Hippocampal formation (tissue), 2 donors: ENCODE data around the gene SAP30BP.
"Not testable (repeated sequence)": the region's sequence is repeated elsewhere in the genome, so short reads cannot be mapped to it uniquely, and the experiment has no call there.

Experiments used
- DNase-seq, 2 donors: peaks; one replicate each; lab custom pipeline; 2025; lab: John Stamatoyannopoulos, UW

Gene SAP30BP

DNA sequence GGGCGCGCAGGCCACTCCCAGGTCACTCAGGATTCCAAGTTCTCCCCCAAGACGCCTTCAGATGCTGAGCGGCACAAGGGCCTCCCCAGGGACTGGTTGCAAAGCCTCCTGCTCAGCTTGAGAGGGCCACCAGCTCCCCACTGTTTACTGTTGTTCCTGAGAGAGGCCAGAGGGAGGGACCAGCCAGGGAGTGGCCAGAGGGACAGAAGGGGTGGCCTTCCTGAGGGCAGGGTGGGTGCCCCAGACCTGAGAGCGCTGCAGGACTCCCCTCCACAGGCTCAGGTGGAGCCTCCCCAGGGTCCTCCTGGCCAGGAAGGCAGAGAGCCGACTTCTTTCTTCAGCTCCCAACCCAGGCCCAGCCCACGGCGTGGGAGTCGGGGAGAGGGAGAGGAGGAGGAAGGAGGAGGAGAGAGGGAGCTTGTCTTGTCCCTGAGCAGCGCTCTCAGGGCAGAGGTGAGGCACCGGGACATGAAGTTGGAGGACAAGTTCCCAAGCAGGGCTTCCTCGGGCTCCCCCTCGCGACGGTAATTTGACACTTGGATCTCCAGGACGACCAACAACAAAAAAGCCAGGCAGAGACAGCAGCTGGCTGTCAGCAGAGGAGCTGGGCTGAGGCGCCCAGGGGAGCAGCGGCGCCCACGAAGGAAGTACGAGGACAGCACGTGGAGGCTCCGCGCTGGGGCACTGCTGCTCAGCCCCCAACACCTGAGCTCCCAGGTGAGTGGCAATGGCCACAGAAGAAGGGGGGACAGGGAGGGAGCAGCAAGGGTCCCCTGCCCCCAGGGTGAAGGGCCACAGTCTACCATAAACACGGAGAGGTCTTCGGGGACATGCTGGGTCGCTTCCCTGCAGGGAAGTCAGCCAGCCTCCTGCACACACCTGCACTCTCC is 33.4 kb upstream of the SAP30BP start:
- peak; percentile 67 to 78 for DNase-seq

DNA sequence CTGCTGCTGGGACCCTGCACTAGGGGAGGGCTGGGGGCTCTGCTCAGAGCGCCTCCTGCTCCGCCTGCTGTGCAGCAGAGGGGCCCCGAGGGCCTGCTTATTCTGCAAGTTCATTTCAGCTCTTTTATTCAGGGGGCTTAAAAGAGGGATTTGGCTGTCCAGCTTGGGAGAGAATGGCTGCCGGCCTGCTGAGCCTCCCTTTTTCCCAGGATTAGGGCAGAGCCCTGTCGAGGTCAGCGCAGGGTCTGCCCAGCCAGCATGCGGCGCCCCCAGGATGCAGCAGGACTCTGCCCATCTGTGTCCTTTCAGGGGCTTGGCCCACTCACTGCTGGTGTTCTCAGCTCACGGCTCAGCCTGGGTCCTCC is 32.8 kb upstream of the SAP30BP start:
- DNase-seq = no peak

DNA sequence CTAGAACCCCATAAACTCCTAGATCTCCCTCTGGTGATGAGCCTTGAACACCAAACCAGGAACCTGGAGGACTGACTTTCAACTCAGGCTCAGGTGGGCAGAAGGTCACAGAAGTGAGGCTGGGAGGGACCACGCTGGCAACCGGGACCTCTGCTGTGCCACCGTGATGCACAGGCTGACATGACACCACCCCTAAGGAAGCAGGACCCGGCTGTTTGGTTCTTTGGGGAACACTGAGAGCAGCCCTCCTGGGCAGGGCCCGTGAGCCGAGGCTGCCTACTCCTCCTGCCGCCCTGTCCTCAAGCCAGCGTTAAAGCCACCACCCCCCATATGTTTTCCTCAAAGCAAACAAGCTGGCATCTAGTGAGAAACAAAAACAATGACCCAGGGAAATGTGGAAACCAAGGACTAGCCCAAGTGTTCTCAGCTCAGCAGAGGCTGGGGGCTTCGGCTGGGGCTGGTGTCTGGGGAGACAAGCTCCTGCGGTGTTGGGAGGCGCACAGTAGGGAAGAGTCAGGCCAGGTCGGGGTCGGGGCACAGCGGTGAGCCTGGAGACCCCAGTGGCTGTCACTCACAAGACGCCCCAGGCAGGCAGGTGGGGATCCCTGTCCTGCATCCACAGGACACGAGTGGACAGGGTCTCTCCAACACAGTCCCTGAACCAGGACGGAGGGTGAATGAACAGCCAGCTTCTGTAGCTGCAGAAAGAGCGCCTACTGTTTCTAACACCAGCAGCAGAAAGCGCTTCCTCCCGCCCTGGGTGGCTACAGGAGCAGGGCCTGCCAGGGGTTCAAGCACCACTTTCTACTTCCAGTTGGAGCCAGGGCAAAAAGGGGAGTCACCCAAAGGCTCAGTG is 32.2 kb upstream of the SAP30BP start:
- DNase-seq = no peak

DNA sequence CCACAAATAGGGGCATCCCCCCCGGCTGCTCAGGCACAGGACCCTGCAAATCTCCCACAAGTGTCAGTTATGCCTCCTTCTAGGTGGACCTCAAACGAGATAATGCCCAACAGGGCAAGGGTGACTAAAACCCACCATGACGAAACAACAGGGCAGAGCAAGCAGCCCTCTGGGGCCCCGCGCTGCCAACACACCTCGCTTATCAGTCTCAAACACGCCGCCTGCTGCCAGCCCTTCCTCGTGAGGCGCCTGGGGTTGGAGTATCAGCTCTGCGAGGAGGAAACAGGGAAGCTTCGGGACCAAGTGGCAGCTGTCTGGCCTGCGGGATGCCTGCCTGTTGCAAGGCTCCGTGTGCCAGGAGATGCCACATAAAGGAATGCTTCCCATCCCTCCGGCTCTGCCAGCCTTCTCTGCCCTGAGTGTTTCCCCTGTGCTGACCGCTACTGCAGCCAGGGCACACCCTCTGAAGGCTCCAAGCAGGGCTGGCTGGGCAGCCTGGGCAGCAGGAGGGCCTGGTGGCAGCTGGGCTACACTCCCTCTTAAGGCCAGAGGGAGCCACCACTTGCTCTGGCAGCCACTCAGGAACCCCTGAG is 31.4 kb upstream of the SAP30BP start:
- DNase-seq = peak; percentile 35 to 42

DNA sequence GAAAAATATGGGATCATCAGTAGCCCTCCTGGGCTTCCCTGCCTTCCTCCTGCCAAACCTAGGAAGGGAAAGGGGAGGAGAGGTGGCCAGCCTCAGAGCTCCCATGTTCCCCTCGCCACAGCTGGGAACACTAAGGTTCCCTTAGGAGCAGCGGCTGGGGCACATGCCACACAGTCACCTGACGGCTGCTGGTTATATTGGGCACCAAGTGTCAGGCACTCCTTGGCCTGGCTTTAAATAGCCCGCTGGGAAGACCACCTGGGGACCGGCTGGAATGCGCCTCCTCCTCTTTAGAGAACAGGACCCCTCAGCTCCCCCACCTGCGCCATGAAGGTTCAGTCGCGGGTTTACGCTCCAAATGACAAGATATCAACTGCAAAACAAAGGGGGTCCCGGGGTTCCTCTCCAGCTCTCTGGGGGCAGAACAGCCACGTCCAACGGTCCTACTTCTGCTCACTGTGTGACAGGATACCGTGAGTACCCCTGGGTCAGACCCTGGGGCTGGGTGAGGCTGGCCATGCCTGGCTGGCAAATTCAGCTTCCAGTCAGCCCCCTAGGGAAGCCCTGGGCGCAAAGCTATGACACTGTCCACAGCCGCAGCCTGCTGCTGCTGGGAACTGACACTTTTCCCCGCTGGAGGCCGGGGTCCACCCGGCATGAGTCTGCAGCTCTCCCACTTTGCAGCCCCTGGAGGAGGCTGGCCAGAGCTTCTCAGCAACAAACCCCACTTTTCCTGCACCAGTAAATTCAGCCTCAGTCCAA is 30.6 kb upstream of the SAP30BP start:
- DNase-seq = no peak

DNA sequence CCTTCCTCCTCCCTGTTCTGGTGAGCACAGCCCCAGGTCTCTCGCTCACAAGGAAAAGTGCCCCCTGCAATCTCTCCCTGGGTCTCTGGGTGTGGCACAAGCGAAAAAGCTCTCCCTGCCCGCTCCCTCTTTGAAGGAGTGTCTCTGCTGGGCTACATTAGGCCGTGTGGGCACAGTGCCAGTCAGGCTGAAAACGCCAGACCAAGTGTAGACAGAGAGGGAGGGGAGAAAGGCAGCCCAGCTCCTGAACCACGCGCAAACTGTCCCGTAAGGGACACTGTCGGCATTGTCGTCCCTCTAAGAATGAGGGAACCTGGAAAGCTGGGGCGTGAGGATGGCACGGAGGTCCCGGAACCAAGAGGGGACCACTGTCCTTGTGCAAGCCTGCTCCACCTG is 30.0 kb upstream of the SAP30BP start:
- peak in 1 of 2 donors; percentile 23 for DNase-seq

DNA sequence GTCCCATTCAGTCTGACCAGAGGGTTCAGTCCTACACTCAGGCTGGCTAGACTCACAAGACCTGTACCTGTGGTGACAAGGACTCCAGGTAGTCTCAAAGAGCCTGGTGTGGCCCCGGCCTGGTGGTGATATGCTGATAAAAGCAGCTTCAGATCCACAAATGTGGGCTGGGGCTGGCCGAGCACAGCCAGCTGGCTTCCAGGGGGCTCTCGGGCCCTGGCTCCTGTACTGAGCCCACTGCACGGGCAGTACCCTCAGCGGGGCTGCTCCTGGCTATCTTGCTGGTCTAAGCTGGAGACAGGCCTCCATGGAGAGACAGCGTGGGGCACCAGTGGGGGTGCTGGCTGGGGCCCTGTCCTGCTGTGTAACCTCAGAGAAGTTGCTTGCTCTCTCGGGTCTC is 29.6 kb upstream of the SAP30BP start:
- DNase-seq = no peak

DNA sequence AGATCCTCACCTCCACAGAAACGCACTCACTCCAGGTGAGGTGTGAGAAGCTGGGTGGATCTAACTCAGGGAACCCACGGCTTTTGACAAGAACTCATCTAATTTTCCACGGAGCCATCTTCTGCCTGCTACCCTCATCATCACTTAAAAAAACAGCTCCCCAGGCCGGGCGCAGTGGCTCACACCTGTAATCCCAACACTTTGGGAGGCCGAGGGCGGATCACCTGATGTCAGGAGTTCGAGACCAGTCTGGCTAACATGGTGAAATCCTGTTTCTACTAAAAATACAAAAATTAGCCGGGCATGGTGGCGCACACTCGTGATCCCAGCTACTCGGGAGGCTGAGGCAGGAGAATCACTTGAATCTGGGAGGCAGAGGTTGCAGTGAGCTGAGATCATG is 29.1 kb upstream of the SAP30BP start:
- not testable (repeated sequence) for DNase-seq

DNA sequence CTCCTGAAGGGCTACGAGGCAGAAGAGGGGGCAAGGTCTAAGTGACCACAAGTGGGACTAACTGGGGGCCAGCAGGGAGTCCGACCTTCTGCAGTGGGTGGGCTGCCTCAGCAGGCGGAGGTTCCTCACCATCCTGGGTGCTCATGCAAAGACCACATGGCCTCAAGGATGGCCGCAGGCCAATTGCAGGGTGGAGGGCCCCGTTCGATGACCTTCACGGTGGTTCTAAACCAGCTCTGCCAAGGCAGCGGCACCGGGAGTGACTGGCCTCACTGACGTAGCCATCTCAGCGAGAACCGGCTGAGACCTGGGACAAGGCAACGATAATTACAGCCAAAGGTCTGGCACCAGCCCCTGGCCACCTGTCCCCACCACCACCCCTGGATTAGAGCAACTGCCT is 28.2 kb upstream of the SAP30BP start:
- DNase-seq = no peak

DNA sequence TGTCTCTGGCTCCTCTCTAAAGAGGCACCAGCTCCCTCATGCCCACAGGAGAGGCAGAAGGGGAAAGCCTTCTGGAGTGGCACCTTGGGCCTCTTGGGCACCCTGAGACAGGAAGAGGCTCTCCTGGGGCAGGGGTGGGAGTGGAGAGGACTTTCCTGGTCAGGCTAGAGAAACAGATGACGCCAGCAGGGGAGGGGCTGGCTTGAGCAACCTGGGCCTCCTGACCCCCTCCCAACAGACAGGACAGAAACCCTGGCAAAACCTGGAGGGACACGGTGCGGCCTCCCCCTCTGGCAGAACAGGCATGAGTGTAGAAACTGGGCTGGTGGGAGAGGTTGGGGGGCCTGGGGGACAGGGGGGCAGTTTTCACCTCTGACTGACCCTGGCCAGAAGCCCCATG is 27.8 kb upstream of the SAP30BP start:
- no peak for DNase-seq

DNA sequence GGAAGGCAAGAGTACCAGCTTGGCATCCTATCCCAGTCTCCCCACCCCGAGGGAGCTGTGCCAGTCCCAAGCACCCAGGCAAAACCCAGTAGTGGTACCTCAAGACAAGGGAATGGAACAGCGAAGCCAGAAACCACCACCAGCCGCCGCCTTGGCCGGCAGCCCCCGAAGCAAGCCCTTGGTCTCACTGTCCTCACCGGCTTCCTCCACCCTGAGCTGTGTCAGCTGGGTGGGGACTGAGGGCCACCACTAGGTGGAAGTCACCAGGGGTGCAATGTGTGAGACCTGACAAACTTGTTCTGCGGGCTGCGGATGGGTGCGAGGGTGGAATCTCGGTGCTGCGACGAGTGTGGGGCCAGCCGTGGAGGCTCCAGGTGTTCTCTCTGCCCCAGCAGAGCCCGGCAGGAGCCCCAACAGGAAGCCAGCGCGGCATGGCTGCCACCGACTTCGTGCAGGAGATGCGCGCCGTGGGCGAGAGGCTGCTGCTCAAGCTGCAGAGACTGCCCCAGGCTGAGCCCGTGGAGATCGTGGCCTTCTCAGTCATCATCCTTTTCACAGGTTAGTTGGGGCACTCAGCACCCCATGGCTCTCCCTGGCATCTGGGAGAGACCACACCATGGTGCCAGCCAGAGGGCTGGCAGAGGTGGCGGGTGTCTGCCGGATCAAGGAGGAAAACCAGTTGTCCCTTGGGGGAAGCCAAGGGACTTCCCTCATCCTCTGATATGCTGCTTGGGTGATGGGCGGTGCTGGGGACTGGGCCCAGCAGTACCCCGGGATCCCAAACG is 27.2 kb upstream of the SAP30BP start:
- no peak for DNase-seq

DNA sequence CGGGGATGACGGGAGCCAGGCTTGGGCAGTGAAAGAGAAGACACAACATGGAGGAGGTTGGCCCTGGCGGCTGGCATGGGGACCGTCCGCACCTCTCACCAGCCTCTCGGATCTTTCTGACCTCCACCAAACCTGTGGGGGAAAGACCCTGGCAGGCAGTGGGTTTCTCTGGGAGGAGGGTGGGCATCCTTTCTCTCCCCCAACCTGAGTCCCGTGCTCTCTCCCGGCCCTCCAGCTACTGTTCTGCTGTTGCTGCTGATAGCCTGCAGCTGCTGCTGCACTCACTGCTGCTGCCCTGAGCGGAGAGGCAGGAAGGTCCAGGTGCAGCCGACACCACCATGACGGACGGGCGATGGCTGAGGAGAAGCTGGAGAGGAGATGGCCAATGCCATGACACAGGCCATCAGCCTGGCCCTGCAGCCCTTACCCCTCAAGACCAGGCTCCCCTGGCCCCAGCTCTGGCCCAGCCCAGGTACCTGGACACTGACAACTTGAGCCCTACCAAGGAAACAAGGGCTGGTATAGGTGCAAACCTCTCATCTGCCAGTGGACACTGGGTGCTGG is 26.5 kb upstream of the SAP30BP start:
- DNase-seq = no peak

DNA sequence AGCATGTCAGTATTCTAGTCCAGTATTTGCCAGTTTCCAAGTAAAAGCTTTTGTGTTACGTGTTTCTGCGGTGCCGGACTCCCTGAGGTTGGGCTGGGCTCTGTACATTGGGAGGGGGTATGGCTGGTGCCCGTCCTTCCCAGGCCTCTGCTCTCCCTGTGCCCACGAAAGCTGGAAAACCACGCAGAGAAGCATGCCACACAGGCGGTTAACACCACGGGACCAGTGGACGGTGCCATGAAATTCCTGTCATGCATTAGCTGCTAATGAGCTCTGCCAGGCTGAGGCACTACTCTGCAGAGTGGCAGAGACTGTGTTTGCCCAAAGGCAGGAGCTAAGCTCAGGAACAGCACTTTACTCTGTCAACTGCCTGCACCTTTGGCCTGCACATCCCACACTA is 25.8 kb upstream of the SAP30BP start:
- DNase-seq = peak in 1 of 2 donors; percentile 19

DNA sequence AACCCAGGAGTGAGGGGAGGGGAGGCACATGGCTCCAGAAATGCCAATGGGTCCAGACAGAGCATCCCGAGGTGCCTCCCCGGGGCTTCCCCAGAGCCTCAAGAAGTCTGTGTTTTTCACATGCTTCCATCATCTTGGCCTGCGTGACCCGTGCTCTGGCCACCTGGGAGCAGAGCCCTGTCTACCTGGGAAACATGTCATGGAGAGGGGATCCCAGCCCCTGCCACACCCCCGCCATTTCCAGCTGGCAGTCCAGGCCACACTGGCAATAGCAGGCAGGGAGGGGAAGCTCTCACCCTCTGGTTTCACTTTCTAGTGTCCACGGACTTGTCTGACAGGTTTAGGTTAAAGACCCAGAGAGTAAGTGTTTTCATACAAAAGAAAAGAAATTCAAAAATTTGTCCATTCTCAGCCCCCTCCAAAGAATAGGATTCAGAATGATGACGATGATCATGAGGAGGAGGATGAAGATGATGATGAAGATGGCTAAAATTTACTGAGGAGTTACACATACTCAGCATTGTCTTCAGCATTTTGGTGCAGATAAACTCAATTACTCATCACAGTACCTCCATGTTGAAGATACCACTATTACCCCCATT is 24.9 kb upstream of the SAP30BP start:
- no peak for DNase-seq

DNA sequence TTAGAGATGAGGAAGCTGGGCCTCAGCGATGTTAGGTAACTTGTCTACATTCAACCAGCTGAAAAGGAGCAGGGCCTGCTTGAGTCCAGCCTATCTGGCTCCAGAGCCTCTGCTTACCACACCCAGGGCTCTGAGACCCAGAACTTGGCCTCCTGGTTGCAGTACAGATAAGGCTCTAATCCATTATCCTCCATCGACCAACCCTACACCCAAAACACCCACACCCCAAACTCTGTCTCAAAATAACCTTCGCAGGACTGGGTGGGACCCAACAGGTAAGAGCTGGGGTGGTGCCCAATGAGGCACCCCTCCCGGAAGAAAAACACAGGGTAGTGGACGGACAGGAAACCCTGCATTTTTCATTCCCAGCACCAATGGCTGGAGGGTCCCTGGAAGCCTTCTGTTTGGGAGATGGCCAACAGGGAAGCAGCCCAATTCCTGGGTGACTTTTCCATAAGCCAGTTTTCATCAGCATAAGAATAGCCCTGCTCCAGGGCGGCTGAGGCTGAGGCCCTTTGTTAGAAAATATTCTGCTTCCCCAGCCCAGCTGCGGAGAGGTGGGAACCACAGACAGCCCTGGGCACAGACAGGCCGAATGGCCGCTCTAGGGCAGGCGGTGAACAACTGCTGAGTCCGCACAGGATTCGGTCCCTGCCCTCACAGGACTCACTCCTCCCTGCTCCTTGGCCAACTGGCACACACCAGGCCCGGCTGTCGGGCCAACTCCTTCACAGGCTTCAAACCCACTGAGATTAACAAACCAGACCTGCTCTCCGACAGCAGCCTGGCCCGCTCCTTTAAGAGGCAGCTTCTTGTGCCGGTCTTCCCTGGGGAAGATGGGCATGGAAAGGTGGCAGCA is 24.1 kb upstream of the SAP30BP start:
- DNase-seq = no peak

DNA sequence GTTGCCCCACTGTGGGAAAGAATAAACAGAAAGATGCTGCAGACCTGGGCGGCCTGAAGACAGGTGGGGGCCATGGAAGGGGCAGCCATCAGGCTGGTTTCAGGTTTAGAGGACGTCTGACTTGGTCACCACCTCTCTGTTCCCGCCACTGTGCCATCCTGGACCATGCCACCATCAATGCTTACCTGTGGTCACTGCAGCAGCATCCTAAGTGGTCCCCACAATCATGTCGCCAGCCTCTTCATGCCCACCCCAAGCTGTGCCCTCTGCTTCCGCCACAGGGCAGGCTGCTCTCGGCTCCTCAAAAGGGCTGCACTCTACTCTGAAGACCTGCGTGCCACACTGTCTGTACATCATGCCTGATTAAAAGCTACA is 23.5 kb upstream of the SAP30BP start:
- DNase-seq = no peak

DNA sequence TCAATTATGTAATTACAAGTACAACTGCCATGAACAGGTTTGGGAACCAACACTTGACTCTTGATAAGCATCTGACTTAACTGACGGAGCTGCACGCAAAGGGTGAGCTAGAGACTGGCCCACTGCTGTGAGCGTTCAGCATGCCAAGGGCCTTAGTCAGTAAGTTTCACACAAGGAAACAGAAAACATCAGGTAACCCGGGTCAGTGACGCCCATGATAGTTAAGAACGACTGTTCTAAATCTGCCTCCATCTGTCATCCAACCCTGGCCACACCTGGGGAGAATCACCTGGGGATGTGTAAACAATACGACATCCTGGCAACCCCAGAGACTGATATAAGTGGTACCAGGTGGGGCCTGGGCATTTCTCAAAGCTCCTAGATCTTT is 21.6 kb upstream of the SAP30BP start:
- no peak for DNase-seq

DNA sequence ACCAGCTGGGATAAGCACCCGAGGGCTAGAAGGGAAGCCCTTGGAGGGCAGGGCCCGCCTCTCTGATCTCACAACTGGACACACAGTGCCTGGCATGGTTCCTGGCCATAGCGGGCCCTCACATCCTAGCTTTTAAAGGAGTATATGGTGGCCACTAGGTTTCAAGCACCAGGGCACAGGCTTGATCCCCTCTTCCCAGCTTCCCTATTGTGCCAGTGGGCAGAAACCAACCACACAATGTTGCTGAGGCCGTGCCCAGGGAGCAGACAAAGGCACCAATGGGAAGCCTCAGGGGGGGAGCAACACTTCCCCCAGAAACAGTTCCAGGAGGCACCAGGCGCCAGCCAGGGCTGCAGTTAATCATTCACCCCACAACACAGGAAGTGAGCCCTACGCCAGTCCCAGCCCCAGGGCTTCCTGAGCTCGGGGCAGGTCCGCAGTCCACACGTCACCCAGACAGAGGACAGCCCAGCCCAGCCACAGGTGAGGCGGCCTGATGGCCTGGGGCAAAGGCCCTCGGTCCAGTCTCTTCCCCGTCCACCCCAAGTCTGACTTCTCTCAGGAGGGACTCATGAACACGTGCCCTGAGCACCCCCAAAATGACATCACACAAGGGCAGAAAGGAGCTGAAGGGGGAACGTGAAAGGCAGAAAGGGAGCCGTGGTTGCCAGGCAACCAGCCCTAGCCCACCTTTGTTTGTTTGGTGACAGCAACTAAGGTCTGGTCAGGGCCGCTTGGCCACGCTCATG is 21.1 kb upstream of the SAP30BP start:
- DNase-seq = peak; percentile 79 to 92

DNA sequence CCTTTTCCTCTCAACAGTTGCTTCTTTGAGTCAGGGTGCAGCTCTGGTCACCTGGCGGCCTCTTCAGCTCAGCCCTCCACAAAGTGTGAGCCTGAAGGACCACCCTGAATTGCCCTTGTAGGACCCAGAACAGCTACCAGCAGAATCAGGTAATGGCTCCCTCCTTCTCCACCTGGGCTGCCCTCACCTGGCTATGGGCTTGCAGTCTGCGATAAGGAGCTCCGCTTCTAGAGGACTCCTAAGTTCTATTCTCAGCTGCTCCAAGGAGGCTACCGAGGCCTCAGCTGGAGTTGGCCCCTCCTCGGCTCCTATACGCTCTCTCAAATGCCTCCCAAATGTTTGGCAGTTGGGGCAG is 20.5 kb upstream of the SAP30BP start:
- no peak for DNase-seq
